DND-41 (cell line): ENCODE results near the gene TTC23L.

Experiments used
- EZH2 ChIP-seq: IDR thresholded peaks from 3 replicates; pipeline ENCODE4 v1.6.1; 2012; ENCODE audit warnings: borderline replicate concordance, low read depth, mild to moderate bottlenecking, moderate library complexity, low read length, inconsistent platforms; ENCODE audit not compliant: severe bottlenecking
- TF ChIP-seq, protein P1 (sequence below): IDR thresholded peaks from 2 replicates; pipeline ENCODE4 v1.5.1; 2012; ENCODE audit warnings: borderline replicate concordance, low read length, moderate library complexity, mild to moderate bottlenecking; ENCODE audit not compliant: poor library complexity, severe bottlenecking; ENCODE audit errors: extremely low read depth

DNA sequence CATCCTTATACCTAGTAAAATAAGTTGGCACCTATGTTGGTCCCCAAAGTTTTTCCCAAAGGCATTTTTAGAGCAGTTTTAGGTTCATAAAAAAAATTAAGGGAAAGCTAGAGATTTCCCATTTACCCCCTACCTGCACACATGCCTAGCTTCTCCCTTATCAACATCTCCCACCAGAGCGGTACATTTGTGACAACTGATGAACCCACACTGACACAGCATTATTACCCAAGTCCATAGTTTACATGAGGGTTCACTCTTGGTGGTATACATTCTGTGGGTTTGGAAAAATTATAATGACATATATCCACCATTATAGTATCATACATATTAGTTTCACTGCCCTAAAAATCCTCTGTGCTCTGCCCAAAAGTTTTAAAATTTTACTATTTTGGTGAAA, 64.3 kb downstream of the TTC23L start:
- no peak for TF ChIP-seq EZH2
- TF ChIP-seq, protein P1, sequence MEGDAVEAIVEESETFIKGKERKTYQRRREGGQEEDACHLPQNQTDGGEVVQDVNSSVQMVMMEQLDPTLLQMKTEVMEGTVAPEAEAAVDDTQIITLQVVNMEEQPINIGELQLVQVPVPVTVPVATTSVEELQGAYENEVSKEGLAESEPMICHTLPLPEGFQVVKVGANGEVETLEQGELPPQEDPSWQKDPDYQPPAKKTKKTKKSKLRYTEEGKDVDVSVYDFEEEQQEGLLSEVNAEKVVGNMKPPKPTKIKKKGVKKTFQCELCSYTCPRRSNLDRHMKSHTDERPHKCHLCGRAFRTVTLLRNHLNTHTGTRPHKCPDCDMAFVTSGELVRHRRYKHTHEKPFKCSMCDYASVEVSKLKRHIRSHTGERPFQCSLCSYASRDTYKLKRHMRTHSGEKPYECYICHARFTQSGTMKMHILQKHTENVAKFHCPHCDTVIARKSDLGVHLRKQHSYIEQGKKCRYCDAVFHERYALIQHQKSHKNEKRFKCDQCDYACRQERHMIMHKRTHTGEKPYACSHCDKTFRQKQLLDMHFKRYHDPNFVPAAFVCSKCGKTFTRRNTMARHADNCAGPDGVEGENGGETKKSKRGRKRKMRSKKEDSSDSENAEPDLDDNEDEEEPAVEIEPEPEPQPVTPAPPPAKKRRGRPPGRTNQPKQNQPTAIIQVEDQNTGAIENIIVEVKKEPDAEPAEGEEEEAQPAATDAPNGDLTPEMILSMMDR = no peak
